T follicular helper cell (primary cell): Measurements from ENCODE around the gene ZNF143.
"Not testable (repeated sequence)": the region's sequence is repeated elsewhere in the genome, so short reads cannot be mapped to it uniquely, and the experiment has no call there.

Experiments
- DNase-seq: peaks from one replicate; pipeline ENCODE4 v3.0.0-alpha.2; 2020; ENCODE audit warnings: low read depth

Gene ZNF143

DNA sequence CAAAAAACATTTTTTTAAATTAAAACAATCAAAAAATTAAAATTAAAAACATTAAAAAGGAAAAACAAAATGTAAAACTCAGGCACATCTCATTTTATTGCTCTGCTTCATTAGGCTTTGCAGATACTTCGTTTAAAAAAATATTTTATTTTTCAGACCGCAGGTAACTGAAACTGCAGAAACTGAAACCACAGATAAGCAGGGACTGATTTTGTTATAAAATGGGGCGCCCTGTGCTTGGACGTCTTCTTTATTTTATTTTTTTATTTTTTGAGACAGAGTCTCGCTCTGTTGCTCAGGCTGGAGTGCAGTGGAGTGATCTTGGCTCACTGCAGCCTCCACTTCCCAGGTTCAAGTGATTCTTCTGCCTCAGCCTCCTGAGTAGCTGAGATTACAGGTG, 88.4 kb downstream of the ZNF143 start:
- not testable (repeated sequence) for DNase-seq

GRCh38 chr11:9550191-9550628, 89.4 kb downstream of the ZNF143 start:
- DNase-seq, result no peak

DNA sequence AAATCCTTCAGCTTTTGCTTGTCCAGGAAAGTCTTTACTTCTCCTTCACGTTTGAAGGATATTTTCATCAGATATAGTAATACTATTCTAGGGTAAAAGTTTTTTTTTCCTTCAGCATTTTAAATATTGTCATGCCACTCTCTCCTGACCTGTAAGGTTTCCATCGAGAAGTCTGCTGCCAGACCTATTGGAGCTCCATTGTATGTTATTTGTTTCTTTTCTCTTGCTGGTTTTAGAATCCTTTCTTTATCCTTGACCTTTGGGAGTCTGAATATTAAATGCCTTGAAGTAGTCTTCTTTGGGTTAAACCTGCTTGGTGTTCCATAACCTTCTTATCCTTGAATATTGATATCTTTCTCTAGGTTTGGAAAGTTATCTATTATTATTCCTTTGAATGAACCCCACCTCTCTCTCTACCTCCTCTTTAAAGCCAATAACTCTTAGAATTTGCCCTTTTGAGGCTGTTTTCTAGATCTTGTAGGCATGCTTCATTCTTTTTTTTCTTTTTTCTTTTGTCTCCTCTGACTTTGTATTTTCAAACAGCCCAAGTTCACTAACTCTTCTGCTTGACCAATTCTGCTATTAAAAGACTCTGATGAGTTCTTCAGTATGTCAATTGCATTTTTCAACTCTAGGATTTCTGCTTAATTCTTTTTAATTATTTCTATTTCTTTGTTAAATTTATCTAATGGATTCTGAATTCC, 100.6 kb downstream of the ZNF143 start:
- DNase-seq, result no peak

- DNase-seq, result no peak
Measured at GRCh38 chr11:9562716-9563115, 101.9 kb downstream of the ZNF143 start.

GRCh38 chr11:9563196-9563730, 102.5 kb downstream of the ZNF143 start:
- no peak for DNase-seq

- no peak for DNase-seq
Measured at GRCh38 chr11:9565822-9566560, 105.2 kb downstream of the ZNF143 start.

GRCh38 chr11:9566561-9567063, 105.8 kb downstream of the ZNF143 start:
- DNase-seq, result no peak

- DNase-seq, result no peak
Measured at GRCh38 chr11:9567401-9567800, 106.6 kb downstream of the ZNF143 start.

DNA sequence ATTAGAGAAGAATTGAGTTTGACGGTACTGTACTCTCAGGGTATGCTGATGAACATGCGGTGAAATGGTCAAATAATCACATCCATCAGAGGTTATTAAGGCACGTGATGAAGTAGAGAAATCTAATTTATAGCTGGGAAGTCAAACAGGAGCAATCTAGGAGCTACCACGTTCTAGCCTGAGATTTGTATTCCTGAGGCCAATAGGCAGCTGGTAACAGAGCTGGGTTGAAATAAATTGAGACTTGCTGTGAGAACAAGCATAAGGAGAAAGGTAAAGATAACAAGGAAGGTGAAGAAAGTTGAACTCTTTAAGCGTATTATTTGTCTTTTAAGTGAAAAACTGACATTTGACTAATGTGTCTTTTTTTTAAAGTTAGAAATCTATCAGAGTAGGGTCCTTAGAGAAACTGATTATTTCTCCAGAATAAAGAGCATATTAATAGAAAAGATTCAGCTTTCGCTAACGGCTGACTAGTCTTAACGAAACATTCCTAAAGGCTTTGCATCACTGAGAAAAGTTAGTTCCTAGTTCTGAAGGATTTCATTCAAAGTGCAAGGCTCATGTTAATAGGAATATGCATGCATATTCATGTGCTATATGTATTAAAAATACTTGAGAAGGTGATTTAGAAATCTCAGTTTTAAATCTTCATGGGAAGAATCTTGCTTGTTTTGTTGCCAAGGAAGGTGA, 107.5 kb downstream of the ZNF143 start:
- DNase-seq, result no peak

GRCh38 chr11:9568854-9569587, 108.2 kb downstream of the ZNF143 start:
- DNase-seq, result no peak

DNA sequence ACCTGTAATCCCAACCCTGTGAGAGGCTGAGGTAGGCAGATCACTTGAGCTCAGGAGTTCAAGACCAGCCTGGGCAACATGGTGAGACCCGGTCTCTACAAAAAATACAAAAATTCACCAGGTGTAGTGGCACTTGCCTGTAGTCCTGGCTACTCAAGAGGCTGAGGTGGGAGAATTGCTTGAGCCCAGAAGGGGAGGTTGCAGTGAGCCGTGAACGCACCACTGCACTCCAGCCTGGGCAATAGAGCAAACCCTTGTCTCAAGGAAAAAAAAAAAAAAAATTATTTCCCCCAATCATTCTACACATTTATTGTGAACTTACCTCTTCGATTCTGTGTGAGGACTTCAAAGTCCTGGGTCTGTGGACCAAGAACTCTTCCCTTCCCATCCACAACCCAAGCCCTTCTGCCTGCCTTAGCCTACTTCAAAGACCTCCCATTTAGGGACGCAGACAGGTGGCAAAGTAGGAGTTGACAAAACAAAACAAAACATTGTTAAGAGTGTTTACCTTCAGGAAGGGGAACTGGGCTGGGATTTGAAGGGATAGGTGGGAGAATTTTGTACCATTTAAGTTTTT, 108.9 kb downstream of the ZNF143 start:
- DNase-seq, result no peak

GRCh38 chr11:9570313-9571025, 109.7 kb downstream of the ZNF143 start:
- DNase-seq, result no peak

DNA sequence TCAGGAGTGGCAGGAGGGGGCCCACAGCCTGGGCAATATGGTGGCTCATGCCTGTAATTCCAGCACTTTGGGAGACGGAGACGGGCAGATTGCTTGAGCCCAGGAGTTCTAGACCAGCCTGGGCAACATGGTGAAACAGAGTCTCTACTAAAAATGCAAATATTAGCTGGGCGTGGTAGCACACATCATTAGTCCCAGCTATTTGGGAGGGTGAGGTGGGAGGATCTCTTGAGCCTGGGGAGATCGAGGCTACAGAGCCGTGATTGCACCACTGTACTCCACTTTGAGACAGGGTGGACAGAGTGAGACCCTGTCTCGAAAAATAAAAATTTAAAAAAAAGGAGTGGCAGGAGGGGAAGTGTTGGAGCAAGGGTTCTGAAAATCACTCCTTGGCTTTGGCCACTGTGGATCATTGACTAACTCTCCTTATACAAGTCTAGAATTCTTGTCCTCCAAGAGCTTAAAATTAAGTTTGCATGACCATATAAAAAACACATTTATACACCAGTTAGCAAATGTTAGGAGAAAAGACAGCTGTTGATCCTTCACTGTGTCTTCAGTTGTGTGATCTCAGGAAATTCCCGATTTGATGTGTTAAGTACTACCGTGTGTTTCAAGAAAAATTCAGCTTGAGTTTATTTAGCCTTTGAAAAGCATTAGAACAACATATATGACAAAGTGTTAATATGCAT, 110.4 kb downstream of the ZNF143 start:
- DNase-seq, result no peak

GRCh38 chr11:9571763-9572115, 110.9 kb downstream of the ZNF143 start:
- no peak for DNase-seq

- DNase-seq, result peak; percentile 86
Measured at GRCh38 chr11:9573052-9573774, 112.4 kb downstream of the ZNF143 start, which contains the start of gene WEE1. Gene WEE1 (plus strand): TSS chr11:9573670. CDS start chr11:9573934, 264 bp downstream.

DNA sequence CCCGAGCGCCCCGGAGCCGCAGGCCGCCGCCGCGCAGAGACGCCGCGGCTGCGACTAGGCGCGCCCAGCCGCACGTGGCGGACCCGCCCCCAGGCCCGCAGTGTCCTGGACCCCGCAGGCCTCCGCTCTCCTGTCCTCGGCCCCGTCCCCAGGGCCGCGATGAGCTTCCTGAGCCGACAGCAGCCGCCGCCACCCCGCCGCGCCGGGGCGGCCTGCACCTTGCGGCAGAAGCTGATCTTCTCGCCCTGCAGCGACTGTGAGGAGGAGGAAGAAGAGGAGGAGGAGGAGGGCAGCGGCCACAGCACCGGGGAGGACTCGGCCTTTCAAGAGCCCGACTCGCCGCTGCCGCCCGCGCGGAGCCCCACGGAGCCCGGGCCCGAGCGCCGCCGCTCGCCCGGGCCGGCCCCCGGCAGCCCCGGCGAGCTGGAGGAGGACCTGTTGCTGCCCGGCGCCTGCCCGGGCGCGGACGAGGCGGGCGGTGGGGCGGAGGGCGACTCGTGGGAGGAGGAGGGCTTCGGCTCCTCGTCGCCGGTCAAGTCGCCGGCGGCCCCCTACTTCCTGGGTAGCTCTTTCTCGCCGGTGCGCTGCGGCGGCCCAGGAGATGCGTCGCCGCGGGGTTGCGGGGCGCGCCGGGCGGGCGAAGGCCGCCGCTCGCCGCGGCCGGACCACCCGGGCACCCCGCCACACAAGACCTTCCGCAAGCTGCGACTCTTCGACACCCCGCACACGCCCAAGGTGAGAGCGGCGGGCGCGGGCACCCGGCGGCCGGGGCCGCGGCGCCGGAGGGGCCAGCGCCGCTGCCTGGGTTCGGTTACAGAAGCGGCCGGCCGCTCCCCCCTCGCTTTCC, 113.2 kb downstream of the ZNF143 start:
- no peak for DNase-seq

- no peak for DNase-seq
Measured at GRCh38 chr11:9574622-9575259, 113.9 kb downstream of the ZNF143 start.
